D721Med (cell line): ENCODE data around the gene ITGA2.

ENCODE experiments used
- DNase-seq: peaks from one replicate; pipeline ENCODE4 v3.0.0; 2011; ENCODE audit warnings: low spot score; ENCODE audit not compliant: insufficient read length
- FAIRE-seq: peaks from 2 replicates; lab custom pipeline; 2011; peaks lifted over from hg19 to GRCh38; lab: Jason Lieb, UNC
- TF ChIP-seq, protein P1 (sequence below): IDR thresholded peaks from 2 replicates; pipeline ENCODE4 v1.5.1; 2012; ENCODE audit warnings: mild to moderate bottlenecking, control low read depth; ENCODE audit not compliant: insufficient read depth; ENCODE audit errors: missing control alignments

ITGA2 gene

DNA sequence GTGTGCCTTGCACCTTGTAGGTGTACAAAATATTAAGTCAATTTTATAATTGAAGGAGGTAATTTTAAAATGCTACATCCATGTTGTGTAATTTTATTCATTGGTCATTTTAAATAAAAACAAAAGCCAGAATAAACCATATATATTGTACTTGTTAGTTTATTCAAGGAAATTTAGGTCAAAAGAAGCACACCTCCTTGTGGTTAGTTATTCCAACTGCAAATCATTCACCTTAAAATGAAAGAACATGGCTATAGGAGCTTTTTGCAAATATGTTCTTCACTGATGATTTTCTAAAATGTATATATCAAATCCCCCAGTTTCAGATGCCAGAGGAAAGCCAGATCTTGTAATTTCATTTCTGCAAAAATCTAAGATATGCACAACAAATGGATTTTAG, 125.8 kb downstream of the ITGA2 start:
- TF ChIP-seq, protein P1, sequence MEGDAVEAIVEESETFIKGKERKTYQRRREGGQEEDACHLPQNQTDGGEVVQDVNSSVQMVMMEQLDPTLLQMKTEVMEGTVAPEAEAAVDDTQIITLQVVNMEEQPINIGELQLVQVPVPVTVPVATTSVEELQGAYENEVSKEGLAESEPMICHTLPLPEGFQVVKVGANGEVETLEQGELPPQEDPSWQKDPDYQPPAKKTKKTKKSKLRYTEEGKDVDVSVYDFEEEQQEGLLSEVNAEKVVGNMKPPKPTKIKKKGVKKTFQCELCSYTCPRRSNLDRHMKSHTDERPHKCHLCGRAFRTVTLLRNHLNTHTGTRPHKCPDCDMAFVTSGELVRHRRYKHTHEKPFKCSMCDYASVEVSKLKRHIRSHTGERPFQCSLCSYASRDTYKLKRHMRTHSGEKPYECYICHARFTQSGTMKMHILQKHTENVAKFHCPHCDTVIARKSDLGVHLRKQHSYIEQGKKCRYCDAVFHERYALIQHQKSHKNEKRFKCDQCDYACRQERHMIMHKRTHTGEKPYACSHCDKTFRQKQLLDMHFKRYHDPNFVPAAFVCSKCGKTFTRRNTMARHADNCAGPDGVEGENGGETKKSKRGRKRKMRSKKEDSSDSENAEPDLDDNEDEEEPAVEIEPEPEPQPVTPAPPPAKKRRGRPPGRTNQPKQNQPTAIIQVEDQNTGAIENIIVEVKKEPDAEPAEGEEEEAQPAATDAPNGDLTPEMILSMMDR, result no peak
- FAIRE-seq (no peak), DNase-seq (no peak)

DNA sequence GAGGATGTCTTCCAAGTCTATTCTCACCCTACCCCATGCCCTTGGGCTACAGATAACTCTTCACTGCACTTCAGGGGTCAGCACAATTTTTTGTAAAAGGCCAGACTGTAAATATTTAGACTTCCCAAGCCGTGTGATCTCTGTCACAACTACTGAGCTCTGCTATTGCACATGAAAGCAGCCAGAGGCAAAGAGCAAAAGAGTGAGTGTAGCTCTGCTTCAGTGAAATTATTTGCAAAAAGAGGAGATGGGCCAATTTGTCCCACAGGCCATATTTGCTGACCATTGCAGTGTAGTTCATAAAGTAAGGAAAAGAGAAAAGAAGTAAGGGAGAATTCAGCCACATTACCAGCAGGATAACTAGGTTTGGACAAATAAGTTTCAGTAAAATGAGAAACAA, 127.4 kb downstream of the ITGA2 start:
- DNase-seq (no peak), FAIRE-seq (no peak)
- TF ChIP-seq, protein P1, result no peak

DNA sequence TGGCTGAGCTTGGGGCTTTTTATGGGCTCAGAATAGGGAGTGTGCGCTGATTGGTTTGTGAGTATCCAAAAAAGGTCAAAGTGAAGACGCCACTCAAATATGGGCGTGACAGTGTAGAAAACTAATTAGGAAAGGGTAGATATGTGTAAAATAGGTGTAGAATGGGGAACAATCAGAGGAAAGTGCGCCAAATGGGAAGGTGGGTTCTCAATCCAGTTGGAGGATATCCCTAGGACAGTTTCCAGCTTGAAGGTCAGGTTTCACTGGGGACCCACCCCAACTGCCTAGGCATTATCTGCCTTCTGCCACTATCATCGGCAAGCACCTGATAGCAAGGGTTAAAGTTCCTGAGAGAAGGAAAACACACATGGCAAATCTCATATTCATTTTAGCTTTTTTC, 129.7 kb downstream of the ITGA2 start:
- DNase-seq (no peak), FAIRE-seq (no peak)
- TF ChIP-seq, protein P1, result no peak

DNA sequence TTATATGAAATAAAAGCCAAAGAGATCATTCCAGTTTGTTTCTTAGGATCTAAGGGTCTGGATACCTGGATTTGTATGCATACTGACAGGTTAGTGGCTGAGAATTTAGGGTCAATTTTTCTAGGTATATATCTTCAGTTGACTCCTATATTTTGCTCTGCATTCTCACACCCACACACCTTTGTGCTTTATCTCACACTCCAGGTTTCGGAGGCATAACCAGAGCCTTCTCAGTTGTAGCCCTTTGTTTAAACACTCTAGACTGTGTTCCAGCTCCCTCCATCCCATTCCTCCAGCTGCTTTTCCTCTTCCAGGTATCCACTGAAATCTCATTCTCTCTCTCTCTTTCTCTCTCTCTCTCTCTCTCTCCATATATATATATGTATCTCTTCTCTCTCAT, 131.0 kb downstream of the ITGA2 start:
- DNase-seq (no peak), FAIRE-seq (no peak)
- TF ChIP-seq, protein P1, result no peak

DNA sequence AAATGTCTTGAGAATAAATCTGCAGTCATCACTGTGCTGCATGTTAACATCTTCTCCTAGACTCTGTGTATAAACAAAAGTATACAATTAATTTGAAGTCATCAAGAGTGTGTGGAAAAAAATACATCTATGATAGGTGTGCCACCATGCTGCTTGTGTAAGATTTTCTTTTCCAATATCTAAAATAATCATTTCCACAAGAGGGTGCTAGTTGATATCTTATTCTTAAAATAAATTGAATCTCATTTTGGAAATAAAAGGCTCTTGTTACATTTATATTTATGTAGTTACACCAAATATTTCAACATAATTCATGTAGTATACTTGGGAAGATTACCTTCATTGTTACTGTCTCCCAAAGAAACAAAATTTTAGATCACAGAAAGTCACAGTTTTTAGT, 134.6 kb downstream of the ITGA2 start:
- FAIRE-seq (no peak), DNase-seq (no peak)
- TF ChIP-seq, protein P1, result peak; percentile 2

DNA sequence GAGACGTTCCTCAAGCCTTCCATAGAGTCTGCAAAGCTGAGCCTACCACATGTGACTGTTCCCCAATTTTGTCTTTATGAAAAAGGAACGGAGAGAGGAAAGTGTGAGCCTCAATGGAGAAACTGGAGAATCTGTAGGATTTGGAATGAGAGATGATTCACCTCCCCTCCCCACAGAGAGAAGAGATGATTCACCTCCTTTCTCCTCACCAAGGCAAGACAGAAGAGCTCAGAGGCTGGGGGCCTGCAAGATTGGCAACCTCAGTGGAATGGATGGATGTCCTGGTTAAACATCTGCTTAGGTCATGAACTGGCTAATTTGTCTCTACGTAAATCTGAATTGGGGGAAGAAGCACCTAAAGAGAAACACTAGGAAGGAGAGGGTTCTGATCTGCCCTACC, 137.4 kb downstream of the ITGA2 start:
- FAIRE-seq, result no peak
- DNase-seq, result no peak
- TF ChIP-seq, protein P1, result no peak

DNA sequence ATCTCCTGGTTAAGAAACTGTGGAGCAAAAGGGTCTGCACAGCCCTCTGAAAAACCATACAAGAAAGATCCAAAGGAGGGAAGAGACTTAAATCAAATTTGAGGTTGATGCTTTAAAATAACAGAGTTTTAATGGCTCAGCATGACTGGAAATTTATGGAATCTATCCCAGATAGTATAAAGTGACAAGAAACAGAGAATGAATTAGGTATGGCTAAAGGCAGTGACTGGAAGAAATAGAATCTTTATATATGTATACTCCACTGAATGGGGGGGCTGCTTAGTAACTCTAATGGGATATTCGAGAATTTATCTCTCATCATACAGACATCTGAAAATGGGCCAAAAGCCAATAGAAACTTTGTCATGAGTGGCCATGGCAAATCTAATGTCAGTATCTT, 138.0 kb downstream of the ITGA2 start:
- TF ChIP-seq, protein P1, result no peak
- DNase-seq (no peak), FAIRE-seq (no peak)
